Stimulated activated naive CD4-positive, alpha-beta T cell treated with Interleukin-2 at 50 U/mL for 16 hours (primary cell): Measurements from ENCODE around the gene SLC22A4.

Source experiments
- DNase-seq: peaks from one replicate; lab custom pipeline; 2025; lab: John Stamatoyannopoulos, UW

SLC22A4 gene

DNA sequence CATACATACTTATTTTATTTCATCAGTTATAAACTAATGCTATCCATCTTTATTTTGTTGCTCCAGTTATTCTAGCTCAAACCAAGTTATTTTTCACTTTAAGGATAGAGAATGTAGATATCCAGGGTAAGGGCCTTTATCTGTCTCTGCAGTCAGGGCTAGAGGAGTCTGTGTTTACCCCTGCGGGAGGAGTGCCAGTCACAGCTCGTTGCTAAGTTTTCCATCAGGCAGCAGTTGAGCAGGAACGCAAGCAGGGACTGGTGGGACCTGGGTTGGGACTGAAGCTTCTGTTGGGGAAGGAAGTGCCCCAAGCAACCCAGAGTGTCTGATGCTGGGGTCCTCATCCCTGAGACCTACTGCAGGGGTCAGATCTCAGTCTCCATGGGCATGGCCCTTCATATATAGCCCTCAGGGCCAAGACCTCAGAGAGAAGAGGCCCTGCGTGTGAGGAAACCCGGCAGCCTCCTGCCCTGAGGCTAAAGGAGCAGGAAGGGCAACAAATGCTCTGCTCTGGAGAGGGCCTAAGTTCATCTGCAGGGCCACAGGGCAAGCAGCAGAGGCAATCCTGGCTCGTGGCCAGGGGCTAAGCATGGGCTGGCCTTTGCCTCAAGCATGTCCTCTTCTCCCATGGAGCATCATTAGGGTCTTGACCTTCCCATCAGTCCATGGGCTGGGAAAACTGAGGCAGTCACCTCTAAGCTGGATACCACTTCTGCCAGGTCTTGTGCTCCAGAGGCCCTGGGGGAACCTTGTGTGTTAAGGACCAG is 6.6 kb downstream of the SLC22A4 start:
- DNase-seq, result no peak

DNA sequence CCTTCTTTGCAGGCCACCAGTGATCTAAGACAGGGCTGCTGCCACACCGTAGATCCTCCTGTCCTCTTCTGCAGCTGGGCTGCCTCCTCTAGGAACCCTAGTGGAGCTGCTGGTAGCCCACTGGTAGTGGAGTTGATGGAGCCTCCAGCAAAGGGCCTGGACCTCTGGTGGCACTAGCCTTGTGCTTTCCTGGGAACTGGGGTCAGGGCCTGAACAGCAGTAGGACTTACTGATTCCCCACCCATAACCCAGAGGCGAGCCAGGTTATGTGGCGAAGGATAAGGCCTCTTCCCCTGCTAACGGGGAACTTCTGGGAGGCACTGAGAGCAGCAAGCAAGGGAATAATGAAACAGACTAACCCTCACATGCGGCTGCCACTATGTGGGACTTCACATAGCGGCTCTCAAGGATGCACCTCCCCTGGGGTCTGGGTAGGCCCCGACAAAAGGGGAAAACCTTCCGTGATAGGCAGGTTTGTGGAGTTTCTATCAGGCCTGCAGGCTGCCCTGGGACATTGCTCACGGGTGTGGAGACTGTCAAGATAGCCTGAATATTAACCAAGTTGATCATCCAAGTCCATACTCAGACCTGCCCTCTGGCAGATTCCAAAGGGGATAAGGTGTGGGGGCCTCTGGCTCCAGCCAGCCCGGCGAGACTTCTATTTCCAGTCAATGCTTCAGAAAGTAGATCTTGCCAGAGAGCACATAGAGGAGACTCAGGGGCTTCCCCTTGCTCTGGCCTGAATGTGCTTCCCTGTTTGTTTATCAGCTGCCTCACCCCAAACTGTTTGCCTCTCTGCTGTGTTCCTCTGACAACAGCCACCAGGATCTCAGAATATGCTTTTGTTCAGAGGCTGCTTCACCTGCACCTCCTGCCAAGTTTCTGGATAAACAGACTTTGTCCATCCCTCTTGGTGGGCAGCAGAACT is 7.4 kb downstream of the SLC22A4 start:
- no peak for DNase-seq

DNA sequence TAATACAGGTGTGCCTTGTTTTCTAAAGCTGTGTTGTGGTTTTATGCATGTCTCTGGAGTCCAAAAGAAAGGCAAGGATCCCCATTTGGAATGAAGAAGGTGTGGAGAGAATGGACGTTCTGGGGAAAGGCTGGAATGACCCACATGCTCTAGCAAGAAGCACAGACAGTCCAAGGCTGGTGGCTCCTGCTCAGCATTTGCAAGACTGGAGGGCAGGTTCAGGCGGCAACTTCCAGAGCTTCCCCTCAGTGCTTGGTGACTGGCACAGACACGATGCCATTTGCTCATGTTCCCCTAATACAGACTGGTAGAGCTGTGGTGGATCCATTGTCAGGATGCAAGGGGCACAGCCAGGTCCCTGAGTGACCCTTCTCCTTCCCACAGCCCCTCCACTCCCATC is 8.2 kb downstream of the SLC22A4 start:
- DNase-seq, result no peak

- no peak for DNase-seq
These were observed 9.4 kb downstream of the SLC22A4 start for GRCh38 chr5:132303589-132303988.

DNA sequence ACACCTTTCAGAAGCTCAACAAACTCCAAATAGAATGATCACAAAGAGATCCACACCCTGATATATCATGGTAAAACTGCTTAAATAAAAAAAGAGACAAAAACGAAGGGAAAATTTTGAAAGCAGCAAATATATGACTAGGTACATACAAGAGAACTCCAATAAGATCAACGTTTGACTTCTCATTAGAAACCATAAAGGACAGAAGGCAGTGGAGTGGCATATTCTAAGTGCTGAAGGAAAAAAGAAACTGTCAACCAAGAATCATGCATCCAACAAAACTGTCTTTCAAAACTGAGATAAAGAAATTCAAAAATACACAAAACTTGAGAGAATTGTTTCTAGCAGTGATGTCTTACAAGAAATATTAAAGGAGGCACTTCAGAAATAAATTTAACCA is 11.2 kb downstream of the SLC22A4 start:
- no peak for DNase-seq

DNA sequence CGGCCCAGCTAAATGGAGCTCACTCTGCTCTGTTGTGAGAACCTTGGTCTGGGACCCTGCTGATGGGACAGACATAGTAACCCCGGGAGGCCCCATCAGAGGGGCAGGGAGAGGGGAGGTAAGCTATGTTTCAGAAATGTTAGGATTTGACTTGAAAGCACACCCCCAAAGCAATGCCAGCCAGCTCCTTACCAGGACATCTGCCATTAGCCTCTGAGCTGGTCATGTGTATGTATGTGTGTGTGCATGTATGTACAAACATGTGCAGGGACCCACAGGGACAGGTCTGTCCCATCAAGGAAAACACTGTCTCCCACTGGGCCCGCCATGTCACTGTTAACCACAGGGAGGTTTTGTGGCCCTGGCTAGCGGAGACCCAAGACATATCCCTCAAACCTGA is 14.5 kb downstream of the SLC22A4 start:
- no peak for DNase-seq

GRCh38 chr5:132309679-132310078 is 15.5 kb downstream of the SLC22A4 start:
- no peak for DNase-seq

DNA sequence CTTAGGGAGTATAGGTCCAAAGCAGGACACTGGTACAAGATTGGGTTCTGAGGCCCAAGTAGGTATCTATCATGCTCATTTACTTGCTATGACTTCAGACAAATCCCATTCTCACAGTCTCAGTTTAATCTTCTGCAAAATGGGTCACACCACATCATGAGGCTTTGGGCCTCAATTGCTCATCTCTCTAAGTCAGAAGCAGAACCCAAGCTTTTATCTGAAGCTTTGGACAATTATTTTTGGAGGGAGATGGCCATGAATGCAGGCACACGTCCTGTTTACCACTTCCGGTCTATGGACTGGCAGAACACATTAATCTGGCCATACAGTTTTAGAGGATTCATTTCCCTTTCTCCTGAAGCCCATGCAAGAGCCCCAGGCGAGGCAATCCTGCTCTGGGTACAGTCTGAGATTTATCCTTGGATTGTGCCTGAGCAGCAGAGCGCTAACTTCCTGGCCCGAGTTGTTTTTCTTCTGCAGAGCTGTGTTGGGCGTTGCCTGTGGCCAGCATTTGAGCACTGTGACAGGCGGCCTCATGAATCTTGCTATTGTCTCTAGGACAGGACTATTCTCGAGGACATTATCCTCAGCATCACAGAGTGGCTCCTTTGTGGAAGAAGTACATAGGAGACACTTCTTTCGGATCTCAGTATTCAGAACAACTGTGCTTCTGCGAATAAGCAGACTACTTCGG is 16.1 kb downstream of the SLC22A4 start:
- DNase-seq, result no peak

DNA sequence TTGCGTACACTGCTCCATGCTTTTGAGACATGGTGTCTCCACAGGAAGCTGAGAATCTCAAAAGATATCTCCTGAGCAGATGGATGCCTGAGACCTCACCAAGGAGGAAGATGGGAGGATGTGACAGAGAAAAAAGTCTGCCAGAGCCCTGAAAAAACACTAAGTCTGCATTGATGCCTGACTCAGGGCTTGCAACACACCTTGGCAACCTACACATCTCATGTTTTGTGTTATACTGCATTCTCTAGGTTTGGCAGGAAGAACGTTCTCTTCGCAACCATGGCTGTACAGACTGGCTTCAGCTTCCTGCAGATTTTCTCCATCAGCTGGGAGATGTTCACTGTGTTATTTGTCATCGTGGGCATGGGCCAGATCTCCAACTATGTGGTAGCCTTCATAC is 19.2 kb downstream of the SLC22A4 start:
- DNase-seq, result no peak

- no peak for DNase-seq
These were observed 19.8 kb downstream of the SLC22A4 start for GRCh38 chr5:132313961-132314432.

- no peak for DNase-seq
These were observed 21.4 kb downstream of the SLC22A4 start for GRCh38 chr5:132315529-132316067.

GRCh38 chr5:132319975-132320374 is 25.8 kb downstream of the SLC22A4 start:
- no peak for DNase-seq

DNA sequence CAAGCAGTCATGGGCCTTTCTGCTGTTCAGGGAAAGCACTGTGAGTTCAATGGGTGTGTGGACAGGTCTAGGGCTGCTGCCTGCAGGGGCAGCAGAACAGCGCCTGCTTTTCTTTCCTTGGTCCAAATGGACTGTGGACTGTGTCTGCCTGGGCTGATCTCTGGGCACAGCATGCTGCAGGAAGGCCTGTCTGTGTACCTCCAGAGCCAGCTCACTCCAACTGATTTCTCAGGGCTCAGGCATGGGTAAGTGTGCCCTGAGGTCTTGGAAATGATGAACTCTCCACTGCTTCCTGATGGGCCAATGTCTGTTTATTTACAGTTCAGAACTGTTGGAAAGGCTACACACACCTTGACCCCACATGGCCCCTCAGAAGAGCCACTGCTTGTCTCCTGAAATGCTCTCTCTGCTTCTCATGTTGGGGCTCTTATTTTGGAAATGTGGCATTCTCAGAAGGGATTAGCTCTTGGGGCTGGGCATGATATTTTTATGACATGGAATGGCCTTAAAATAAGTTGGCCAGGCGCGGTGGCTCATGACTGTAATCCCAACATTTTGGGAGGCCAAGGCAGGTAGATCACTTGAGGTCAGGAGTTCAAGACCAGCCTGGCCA is 27.0 kb downstream of the SLC22A4 start:
- DNase-seq, result no peak

DNA sequence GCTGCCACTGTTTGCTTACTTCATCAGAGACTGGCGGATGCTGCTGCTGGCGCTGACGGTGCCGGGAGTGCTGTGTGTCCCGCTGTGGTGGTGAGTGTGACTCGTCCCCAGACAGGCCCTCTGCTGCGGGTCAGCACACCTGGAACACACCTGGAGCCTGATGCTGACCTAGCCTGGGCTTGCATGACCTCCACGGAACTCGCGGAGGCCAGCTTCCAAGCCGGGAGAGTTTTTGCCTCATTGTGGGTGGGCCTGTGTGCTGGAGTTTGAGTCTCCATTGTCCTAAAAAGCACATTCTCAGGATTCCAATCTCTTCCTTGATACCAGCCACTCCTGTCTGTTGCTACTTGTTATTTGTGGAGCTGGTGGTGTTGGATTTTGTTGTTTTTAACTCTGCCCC is 28.1 kb downstream of the SLC22A4 start:
- DNase-seq, result no peak

DNA sequence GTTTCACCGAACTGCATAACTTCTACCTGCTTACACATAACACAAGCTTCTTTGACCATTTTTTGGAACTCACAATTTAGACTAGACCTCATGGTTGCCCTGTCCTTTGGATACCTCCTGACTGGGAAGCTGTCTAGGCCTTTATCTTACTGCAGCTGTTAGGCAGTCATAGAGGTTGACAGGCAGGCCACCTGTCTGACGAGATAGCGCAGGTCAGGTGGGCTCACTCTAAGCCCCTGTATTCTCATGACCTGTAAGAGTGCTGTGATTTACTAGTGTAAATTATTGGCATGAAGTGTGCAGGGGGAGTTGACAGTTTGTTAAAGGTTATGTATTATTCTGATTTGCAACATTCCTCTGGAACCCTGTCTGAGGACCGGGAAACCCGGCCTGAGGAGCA is 29.0 kb downstream of the SLC22A4 start:
- no peak for DNase-seq

- DNase-seq, result no peak
These were observed 31.5 kb downstream of the SLC22A4 start for GRCh38 chr5:132325691-132326090.

GRCh38 chr5:132327252-132327955 is 33.2 kb downstream of the SLC22A4 start:
- DNase-seq, result no peak

DNA sequence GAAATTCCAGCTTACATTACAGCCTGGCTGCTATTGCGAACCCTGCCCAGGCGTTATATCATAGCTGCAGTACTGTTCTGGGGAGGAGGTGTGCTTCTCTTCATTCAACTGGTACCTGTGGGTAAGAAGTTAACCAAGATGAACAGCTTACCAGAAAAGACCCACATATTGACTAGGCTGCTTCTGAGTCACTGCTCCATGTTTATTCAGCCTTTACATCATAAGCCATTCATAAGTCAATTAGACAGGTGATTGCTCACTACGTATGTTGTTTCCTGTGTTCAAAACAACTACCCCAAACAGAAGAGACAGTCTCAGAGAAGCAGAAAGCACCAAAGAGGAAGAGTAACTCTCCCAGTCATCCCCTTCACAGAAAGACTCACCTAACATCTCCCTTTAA is 40.6 kb downstream of the SLC22A4 start:
- no peak for DNase-seq

DNA sequence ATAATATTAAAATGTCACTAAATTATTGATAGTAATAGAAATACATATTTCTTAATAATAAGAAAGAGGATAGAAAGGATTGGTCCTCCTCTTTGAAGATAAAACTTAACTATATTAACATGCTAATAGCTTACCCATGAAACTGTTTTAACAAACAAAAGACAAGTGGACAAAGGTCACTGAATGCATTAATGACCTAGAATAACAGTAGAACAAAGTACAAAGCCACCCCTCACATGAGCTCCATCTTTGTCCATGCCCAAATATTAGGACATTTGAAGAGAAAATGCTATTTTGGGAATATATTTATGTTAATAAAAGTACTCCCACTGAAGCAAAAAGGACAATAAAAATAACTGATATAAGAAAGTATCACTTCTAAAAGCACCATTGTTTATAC is 41.2 kb downstream of the SLC22A4 start:
- no peak for DNase-seq

- no peak for DNase-seq
These were observed 45.3 kb downstream of the SLC22A4 start for GRCh38 chr5:132339502-132339901.
